ENCODE measurements around the gene PDE6B. TPM values are rescaled to one million over a fixed set of nuclear protein-coding genes. Genes with fewer than 3 reads are reported as not detected.
A peak's percentile ranks its signal among the peaks of the same experiment; 100 is the strongest.
"Not testable (repeated sequence)": the region's sequence is repeated elsewhere in the genome, so short reads cannot be mapped to it uniquely, and the experiment has no call there.

PDE6B gene
- total RNA-seq, 1 donor from 2014 or later: 0.83 TPM

DNA sequence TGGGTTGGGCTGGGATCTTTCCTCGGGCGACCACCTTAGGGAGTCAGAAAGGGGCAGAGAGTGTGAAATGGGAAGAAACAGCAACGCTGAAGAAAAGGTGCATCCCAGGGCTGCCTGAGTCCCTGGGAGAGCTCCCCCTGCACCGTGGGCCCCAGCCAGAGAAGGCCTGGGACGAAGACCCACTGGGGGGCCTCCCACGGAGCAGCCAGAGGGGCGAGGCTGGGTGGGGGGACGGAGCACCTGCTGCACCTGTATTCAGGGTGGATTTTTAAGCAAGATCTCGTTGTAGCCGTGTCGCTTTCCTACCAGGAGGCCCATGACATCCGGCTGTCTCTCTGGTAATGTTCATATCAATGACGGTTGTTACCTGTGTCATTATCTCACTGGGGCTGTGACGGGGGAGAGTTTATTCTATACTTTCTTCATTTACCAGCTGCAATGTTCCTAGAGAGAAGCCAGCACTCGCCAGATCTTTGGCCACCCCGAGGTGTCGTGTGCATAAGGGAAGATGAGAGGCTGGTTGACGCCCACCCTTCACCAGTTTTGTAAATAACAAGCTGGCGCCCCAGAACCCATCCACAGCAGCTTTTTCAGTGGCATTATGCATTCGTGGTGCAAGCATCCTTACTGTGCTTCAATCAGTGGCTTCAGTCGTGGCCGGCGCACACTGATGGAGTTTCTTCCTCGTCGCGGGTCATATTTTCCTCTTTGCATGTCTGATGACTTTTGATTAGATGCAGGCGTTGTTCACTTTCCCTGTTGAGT, 74.6 kb downstream of the PDE6B start:
- DNase-seq (ENCODE audit: low spot score): no peak
- ATAC-seq: no peak

DNA sequence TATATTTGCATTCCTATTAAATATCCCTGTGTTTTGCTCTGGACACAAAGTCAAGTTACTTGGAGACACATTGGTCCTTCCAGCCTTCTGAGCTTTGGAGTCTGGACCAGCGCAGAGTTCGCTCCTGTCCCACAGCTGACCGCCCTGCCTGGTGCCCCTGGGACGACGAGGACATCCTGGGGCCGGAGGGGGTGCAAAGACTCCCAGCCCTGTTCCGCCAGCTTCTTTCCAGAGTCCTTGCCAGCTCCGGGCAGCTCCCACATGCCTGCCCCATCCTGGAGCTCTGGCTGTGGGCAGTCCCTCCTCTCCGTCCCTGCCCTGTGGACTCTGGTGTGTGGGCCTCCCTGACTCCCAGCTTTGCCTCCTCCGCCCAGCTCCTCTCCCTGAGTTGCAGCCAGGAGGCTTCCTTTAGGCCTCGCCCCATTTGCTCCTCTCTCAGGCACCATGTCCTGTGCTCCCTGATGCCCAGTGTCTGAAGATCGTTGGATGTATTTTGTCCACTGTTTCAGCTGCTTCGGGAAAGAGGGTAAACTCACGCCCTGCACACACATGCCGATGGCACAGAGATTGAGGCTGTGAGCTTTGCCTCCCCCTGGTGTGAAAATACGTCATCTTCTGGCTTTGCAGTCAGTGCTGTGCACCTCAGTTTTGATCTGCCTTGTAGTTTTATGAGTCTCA, 75.4 kb downstream of the PDE6B start:
- ATAC-seq: no peak
- no peak for DNase-seq (ENCODE audit: low spot score)

DNA sequence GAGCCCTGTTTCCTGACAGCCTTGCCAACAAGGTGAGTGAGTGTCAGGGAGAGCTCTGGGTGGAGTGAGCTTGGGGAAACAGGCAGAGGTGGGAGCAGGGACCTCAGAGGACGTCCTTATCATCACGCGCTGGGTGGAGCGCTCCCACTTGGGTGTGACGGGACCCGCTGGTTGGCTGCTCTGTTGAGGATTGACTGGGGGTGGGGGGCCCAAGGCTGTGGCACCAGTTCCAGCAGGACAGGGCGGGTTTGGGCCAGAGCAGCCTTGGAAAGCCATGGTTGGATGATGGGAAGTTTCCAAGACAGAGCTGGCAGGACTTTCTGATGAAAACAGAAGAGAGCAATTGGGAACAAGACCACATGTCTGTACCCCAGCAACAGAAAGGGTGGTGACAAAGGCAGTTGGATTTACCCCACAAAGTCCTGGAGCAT, 77.3 kb downstream of the PDE6B start:
- ATAC-seq (no peak), DNase-seq (ENCODE audit: low spot score) (no peak)

DNA sequence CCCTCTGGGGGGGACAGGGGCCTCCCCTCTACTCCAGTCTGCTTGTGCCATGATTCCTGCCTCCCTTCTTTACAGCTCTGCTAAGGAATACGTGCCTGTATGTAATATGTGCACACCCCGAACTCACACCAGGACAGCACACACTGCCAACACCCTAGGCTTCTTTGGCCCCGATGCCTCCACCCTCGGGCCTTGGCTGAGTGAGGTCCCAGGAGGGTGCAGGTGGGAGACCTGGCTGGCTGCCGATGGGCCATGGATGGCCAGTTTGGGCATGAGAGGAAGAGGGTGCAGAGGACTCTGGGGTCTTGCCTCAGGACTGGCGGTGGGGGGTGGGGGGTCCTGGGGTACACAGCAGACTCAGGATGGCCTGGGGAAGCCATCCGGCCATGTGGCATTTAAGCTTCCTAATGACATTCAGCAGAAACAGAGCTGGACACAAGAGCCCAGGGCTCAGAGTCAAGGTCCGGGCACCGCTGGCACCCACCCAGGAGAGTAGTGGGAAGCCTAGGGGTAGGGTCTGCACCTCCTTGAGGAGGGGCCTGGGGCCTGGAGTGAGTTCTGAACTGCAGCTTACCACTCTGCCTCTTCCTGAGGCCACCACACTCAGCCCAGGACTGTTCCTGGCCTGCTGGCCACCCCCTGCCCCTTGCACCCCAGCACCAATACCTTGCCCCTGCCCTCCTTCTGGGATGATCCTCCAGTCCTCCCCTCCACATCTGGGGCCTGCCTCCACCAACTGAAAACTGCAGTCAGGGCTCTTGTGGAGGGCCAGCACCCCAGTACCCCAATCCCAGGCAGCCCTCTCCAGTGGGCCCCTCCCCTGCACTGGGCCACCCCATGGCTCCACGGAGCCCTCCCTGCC, 78.2 kb downstream of the PDE6B start:
- ATAC-seq (no peak), DNase-seq (ENCODE audit: low spot score) (no peak)

- DNase-seq (ENCODE audit: low spot score) (peak; percentile 52), ATAC-seq (no peak)
These were observed 79.0 kb downstream of the PDE6B start for GRCh38 chr4:704198-704891.

DNA sequence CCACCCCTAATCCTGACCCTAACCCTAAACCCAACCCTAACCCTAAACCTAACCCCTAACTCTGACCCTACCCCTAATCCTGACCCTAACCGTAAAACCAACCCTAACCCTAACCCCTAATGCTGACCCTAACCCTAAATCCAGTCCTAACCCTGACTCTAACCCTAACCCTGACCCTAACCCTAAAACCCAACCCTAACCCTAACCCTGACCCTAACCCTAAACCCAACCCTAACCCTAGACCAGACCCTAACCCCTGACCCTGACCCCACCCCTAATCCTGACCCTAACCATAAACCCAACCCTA, 79.6 kb downstream of the PDE6B start:
- no peak for ATAC-seq

DNA sequence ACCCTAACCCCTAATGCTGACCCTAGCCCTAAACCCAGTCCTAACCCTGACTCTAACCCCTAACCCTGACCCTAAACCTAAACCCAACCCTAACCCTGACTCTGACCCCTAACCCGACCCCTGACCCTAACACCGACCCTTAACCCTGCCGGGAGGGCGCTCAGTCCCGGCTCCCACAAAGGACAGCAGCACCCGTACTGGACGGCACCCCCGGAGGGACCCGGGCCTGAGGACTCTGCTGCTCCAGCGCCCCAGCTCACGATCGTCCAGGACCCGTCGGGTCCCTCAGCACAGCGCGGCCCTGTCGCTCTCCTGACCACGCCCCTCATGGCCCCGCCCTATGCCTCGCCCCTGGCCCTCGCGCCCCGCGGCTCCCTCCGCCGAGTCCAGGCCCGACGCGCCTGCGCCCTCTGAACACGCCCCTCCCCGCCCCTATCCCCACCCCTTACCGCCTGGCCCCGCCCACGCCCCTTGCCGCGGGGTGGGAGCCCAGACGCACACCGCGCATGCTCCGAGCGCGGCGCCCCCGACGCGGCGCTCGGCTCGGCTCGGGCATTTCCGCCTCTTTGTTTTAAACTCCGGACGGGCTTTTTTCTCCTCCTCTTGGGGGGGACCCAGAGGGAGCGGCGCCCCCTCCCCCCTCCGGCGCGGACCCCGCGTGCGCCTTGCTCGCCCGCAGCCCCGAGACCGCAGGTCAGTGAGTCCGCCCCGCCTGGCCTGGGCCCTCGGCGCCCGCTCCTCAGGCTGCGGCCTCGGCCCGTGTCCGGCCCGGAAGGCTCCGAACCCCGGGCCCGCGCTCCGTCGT, 80.1 kb downstream of the PDE6B start, which contains the start of gene PCGF3:
Gene PCGF3 (plus strand): TSS at position 555 of the 805 bp plus-strand sequence. CDS start 27,849 bp downstream, outside the sequence.
- ATAC-seq: peak; percentile 96
- peak; percentile 98 for DNase-seq (ENCODE audit: low spot score)

More for the DNA sequence above, 79.6 kb downstream of the PDE6B start:
- DNase-seq (ENCODE audit: low spot score): no peak

GRCh38 chr4:706083-706633, 80.8 kb downstream of the PDE6B start:
- ATAC-seq; DNase-seq (ENCODE audit: low spot score): not testable (repeated sequence)

- no peak for ATAC-seq
- DNase-seq (ENCODE audit: low spot score): no peak
These were observed 81.6 kb downstream of the PDE6B start for GRCh38 chr4:706834-707598.

- DNase-seq (ENCODE audit: low spot score) (no peak), ATAC-seq (no peak)
These were observed 82.7 kb downstream of the PDE6B start for GRCh38 chr4:707929-708630.

GRCh38 chr4:708631-708933, 83.2 kb downstream of the PDE6B start:
- ATAC-seq (no peak), DNase-seq (ENCODE audit: low spot score) (no peak)

DNA sequence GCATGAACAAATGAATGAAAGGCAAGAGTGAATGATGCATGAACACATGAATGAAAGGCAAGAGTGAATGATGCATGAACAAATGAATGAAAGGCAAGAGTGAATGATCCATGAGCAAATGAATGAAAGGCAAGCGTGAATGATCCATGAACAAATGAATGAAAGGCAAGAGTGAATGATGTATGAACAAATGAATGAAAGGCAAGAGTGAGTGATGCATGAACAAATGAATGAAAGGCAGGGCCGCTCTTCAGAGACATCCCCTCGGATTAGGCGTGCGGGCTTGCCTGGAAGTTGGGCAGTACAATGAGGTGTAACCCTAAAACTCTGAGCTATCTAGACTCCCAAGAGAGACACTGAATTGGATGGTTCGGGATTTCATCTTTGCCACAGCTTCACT, 84.0 kb downstream of the PDE6B start:
- ATAC-seq (no peak), DNase-seq (ENCODE audit: low spot score) (no peak)

- ATAC-seq: no peak
These were observed 84.7 kb downstream of the PDE6B start for GRCh38 chr4:710116-710515.

DNA sequence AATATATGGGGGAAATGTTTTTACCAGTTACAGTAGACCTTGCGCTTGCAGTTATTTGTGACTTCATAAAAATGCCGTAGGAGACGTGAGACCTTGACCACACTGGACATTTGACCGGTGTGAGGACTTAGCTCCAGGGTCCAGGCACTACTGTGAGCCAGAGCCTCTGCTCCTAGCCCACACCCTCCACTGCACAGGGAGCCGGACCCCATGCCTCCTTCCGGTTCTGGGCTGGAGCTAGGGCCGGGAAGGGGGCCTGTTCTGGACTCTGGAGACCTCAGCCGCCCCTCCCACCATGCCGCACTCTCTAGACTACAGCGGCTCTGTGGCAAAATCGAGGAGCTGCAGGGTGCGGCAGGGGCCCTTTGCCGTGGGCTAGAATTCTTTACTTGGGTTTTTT, 85.5 kb downstream of the PDE6B start:
- peak; percentile 15 for ATAC-seq

More at GRCh38 chr4:710116-710515, 84.7 kb downstream of the PDE6B start:
- DNase-seq (ENCODE audit: low spot score): no peak

GRCh38 chr4:712093-712492, 86.7 kb downstream of the PDE6B start:
- ATAC-seq (no peak), DNase-seq (ENCODE audit: low spot score) (no peak)

More for the DNA sequence above, 85.5 kb downstream of the PDE6B start:
- no peak for DNase-seq (ENCODE audit: low spot score)

DNA sequence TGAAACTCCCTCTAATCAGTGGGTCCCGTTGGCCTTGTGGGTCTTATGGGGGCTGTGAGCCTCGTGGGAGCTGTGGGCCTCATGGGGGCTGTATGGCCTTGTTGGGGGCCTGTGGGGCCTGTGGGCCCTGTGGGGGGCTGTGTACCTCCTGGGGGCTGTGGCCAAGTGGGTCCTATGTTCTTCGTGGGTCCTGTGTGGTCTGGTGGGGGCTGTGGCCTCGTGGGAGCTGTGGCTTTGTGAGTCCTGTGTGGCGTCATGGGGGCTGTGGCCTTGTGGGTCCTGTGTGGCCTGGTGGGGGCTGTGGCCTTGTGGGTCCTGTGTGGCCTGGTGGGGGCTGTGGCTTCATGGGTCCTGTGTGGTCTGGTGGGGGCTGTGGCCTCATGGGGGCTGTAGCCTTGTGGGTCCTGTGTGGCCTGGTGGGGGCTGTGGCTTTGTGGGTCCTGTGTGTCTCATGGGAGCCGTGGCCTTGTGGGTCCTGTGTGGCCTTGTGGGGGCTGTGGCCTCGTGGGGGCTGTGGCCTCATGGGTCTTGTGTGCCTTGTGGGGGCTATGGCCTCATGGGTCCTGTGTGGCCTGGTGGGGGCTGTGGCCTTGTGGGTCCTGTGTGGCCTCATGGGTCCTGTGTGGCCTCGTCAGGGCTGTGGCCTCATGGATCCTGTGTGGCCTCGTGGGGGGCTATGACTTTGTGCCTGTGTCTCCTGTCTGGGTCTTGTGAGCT, 87.7 kb downstream of the PDE6B start:
- no peak for DNase-seq (ENCODE audit: low spot score)
- no peak for ATAC-seq

DNA sequence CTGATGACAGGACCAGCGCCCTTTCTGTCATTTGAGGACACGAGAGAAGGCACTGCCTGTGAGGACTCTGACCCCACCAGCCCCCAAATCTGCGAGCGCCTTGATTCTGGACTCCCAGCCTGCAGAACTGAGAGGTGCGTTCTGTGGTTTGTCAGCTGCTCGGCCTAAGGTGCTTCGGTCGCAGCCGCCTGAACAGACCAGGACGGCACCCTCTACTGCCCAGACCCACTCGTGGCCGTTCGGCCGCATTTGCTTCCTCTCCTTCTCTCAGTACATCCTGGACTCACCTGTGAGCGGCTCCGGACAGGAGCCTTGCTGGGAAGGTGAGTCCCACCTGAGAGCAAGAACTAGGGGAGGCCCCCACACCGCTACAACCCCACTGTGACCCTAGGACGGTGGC, 88.7 kb downstream of the PDE6B start:
- DNase-seq (ENCODE audit: low spot score) (no peak), ATAC-seq (no peak)

Measured in left lobe of liver (tissue), 2 donors.